SJSA1 (cell line): ENCODE data around the gene ATP1B1. TPM values are rescaled to one million over a fixed set of nuclear protein-coding genes. Genes with fewer than 3 reads are reported as not detected.
"Not testable (repeated sequence)": the region's sequence is repeated elsewhere in the genome, so short reads cannot be mapped to it uniquely, and the experiment has no call there.

Experiments used
- DNase-seq, 2 experiments: peaks; one replicate each; pipeline ENCODE4 v3.0.0-alpha.2; 2015 to 2020; ENCODE audit warnings: low spot score in 2 of 2, low read depth in 1 of 2
- H3K27ac ChIP-seq: fragments of 250-450 bp; sonication (Bioruptor Pico); 2 replicates; pipeline ENCODE4 v1.5.1; 2020; ENCODE audit warnings: mild to moderate bottlenecking, moderate library complexity
- H3K27me3 ChIP-seq: fragments of 250-450 bp; sonication (Bioruptor Pico); replicated peaks from 2 replicates; pipeline ENCODE4 v1.5.1; 2020; ENCODE audit warnings: mild to moderate bottlenecking, moderate library complexity
- H3K36me3 ChIP-seq: fragments of 250-450 bp; sonication (Bioruptor Pico); 2 replicates; pipeline ENCODE4 v1.5.1; 2020; ENCODE audit warnings: mild to moderate bottlenecking
- H3K4me1 ChIP-seq: fragments of 250-450 bp; sonication (Bioruptor Pico); replicated peaks from 2 replicates; pipeline ENCODE4 v1.6.1; 2021; ENCODE audit warnings: mild to moderate bottlenecking
- H3K4me3 ChIP-seq: fragments of 250-450 bp; sonication (Bioruptor Pico); 2 replicates; pipeline ENCODE4 v1.5.1; 2020; ENCODE audit warnings: mild to moderate bottlenecking
- H3K9me3 ChIP-seq: fragments of 250-450 bp; sonication (Bioruptor Pico); replicated peaks from 2 replicates; pipeline ENCODE4 v1.5.1; 2020; ENCODE audit warnings: mild to moderate bottlenecking
- total RNA-seq: library from RNA; depleted of rRNA; stranded (reverse); fragments of >200 nt; shearing (Covaris generic); gene quantifications from 2 replicates; pipeline ENCODE4 v1.2.3, GENCODE V29; 2014

The ATP1B1 gene
- total RNA-seq, 1 experiment from 2014 or later: 23.0 TPM

DNA sequence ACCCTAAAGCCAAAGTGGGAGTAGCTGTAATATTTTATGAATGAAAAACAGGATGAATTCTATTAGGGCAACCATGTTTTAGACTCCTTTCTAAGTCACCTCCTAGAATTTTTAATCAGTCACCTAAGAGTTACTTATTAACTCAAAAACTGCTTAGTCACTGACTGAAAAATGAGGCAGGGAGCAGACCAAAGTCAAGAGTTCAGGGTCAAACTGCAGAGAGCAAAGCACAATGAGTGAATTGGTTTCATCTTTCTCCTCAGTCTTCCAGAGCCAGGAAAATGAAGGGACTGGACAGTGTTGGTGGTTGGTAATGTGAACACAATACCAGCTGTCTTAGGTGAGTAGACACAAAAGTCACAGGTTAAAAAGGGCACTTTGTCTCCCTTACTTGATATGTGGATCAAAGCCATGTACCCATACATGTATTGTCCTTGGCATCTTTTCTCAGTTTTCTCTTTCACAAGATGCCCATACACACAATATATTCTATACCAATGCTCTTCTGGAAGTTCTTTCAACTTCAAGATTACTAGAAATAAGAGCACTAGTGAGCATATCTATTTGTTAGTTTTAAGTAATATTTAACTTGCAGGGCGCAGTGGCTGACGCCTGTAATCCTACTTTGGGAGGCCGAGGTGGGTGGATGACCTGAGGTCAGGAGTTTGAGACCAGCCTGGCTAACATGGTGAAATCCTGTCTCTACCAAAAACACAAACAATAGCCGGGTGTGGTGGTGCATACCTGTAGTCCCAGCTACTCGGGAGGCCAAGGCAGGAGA is 42.2 kb downstream of the ATP1B1 start:
- no peak overlapping the region for H3K4me3 ChIP-seq
- no peak overlapping the region for H3K27ac ChIP-seq
- no peaks in the 10 kb centered on the region for H3K9me3 ChIP-seq
- H3K27me3 ChIP-seq: no peaks in the 10 kb centered on the region
- no peak for DNase-seq
- H3K36me3 ChIP-seq: no peaks in the 10 kb centered on the region
- H3K4me1 ChIP-seq: no peaks in the 10 kb centered on the region

DNA sequence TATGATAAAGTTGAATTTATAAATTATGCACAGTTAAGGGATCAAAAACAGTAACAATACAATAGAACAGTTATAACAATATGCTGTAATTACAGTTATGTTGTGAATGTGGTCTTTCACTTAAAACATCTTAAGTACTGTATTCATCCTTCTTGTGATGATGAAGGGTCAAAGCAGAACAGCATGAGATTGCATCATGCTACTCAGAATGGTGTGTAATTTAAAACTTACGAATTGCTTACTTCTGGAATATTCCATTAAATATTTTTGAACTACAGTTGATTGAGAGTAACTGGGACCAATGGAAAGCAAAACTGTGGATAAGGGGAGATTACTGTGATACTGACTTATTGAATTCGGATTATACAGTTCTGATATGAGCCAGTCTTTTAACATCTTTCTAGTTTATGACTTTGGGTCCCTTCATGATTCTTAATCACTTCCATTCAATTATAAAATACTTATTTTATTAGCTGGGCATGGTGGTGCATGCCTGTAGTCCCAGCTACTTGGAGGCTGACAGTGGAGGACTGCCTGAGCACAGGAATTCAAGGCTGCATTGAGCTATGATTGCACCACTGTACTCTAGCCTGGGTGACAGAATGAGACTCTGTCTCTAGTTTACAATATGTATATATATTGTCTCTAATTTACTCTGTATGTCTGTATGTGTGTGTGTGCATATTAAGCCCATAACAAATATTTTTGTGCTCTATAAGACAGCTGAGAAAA is 43.2 kb downstream of the ATP1B1 start:
- Histone ChIP-seq H3K27me3 (no peaks in the 10 kb centered on the region), H3K27ac (no peak overlapping the region), H3K36me3 (no peaks in the 10 kb centered on the region), H3K9me3 (no peaks in the 10 kb centered on the region), H3K4me3 (no peak overlapping the region), H3K4me1 (no peaks in the 10 kb centered on the region)
- DNase-seq: no peak

DNA sequence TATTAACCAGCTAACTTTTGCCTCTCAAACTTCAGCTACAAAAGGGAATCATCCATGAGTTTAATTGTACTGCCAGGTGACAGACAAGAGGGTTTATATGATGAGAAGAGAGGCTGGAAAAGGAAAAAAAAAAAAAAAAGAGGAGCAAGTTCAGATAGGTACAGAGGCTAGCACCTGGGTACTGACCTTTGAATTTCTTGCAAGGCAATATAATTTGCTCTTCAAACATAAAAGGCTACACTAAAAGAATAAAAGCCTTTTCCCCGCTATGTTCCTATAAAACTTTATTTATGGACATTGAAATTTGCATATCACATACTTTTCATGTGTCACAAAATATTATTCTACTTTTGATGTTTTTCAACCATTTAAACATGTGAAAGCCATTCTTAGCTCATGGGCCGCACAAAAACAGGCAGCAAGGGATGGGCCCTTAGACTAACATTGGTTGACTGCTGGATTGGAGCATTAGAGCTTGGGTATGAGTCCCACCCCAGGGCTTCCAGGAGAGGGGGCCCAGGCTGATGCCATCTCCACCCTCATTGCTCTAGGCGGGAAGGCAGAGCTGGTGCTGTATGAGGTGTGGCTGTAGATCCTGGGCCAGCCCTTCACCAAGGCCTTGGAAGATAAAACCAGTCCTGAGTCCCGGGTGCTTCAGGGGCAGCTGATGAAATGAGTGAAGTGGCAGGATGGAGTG is 44.3 kb downstream of the ATP1B1 start:
- H3K27ac ChIP-seq: no peak overlapping the region
- no peaks in the 10 kb centered on the region for H3K4me1 ChIP-seq
- H3K27me3 ChIP-seq: no peaks in the 10 kb centered on the region
- no peak for DNase-seq
- no peak overlapping the region for H3K4me3 ChIP-seq
- no peaks in the 10 kb centered on the region for H3K9me3 ChIP-seq
- H3K36me3 ChIP-seq: no peaks in the 10 kb centered on the region

DNA sequence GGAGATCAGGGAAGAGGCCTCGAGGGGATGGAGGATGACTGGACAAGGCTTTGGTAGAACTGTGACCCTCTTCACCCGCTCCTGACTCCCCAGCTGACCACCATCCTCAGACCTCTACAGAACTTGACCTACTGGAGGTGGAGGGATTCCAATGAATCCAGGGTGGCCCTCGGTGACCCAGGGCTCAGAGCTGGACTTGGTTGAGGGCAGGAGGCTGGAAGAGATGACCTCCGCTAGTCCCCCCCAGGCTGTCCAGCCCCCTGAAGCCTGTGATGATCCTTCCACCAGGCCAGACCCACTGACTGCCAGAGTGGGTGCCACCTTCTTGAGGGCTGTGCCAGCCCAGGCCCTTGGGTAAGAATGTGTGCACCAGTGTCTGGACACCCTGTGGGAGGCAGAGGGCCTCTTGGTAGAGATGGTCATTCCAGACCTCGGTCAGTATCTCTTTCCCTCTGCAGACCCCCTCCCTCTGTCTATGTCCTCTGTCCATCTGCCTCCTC is 44.9 kb downstream of the ATP1B1 start:
- H3K4me1 ChIP-seq: no peaks in the 10 kb centered on the region
- H3K9me3 ChIP-seq: no peaks in the 10 kb centered on the region
- H3K27ac ChIP-seq: no peak overlapping the region
- H3K36me3 ChIP-seq: no peaks in the 10 kb centered on the region
- H3K4me3 ChIP-seq: no peak overlapping the region
- H3K27me3 ChIP-seq: no peaks in the 10 kb centered on the region
- DNase-seq: no peak

DNA sequence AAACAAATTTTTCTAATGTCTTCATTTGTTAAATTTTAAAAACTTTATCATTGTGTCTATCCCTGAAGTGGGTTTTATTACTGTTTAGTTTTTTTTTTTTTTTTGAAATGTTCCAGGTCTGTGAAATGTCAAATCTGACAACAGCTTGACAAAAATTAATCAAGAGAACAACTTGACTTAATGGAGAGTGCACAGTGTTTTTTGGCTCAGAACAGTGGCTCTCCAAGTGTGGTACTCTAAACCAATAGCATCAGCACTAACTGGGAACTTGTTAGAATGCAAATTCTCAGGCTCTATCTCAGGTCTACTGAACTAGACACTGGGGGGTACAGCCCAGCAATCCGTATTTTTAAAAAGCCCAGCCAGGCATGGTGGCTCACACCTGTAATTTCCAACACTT is 49.2 kb downstream of the ATP1B1 start:
- H3K27ac ChIP-seq: no peak overlapping the region
- H3K9me3 ChIP-seq: no peaks in the 10 kb centered on the region
- H3K4me3 ChIP-seq: no peak overlapping the region
- no peak for DNase-seq
- no peaks in the 10 kb centered on the region for H3K36me3 ChIP-seq
- no peaks in the 10 kb centered on the region for H3K27me3 ChIP-seq
- no peaks in the 10 kb centered on the region for H3K4me1 ChIP-seq

DNA sequence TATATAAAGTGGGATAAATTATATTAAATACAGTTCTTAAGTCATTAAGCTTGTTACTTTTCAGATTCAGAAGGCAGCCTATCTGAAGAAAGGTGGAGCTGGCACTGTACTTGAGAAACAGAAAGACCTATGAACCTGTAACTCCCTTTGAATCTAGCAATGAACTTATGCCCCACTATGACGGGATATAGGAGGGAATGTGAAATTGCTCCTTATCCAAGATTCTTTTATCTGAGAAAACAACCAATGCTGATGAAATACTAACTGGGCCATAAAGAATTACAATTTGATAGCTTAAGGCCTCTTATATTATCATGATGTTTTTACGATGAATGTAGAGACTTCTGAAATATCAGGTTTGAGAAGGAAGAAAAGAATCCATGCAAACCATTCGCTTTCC is 50.1 kb downstream of the ATP1B1 start:
- no peaks in the 10 kb centered on the region for H3K9me3 ChIP-seq
- DNase-seq: no peak
- H3K4me3 ChIP-seq: no peak overlapping the region
- no peaks in the 10 kb centered on the region for H3K36me3 ChIP-seq
- 0 out of 2 replicates have a peak, but pooled peaks cover 5% of the 10 kb centered on the region for H3K4me1 ChIP-seq
- no peaks in the 10 kb centered on the region for H3K27me3 ChIP-seq
- no peak overlapping the region for H3K27ac ChIP-seq

DNA sequence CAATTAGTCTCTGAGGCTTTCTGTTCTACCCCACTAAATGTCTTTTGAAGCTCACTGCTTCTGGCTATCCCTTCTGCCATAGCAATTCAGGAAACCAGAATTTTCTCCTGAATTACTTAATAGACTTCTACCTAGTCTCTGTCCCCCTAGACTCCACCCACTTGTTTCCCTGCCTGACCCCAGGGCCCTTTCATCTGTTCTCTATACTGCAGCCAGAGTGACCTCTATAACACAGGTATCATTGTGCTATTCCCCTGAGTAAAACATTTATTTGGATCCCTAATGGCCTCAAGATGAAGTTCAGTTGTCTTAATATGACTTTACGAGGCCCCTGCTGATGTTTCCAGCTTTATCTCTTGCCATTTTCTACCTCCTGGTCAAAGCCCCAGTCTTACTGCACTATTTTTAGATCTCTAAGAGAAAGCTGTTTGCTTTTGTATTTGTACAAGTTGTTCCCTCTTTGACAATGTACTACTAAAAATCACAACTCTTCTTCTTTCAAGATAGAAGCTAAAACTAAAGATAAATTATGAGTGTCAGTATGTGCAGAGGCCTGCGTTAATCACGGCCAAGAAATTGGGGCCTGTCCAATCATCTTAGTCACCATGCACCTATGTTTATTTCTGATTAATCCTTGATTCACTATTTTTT is 54.5 kb downstream of the ATP1B1 start:
- Histone ChIP-seq H3K36me3 (no peaks in the 10 kb centered on the region), H3K27ac (no peak overlapping the region), H3K4me1 (peaks cover 11% of the 10 kb centered on the region), H3K9me3 (no peaks in the 10 kb centered on the region), H3K4me3 (no peak overlapping the region), H3K27me3 (no peaks in the 10 kb centered on the region)
- no peak for DNase-seq

DNA sequence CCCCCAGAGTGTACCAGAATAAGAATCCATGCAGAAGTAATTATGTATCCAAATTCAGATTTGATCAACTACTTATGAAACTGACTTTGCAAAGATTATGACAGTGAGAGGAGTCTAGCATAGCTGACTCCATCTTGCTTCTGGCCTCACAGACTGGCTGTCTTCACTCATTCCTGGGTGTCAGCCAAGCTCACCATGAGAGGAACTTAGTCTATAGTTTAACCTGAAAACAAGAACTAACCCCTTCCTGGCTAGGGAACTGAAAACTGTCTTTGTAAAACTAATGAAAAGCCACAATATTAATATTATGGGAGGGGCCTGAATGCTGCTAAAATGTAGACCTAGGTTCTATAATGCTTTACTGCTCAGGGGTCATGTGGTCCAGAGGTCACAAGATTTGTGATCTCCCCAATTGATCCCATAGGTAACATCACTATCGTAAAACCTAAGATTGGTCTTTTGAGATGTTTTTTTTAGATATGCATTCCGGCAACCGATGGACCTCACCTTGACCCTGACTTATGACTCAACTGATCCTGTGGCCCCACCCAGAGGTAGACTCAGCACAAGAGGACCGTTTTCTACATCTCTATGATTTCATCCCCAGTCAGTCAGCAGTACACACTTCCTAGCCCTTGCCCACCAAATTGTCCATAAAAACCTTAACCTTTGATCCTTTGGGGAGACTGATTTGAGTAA is 55.2 kb downstream of the ATP1B1 start:
- no peaks in the 10 kb centered on the region for H3K27me3 ChIP-seq
- no peak overlapping the region for H3K27ac ChIP-seq
- H3K4me3 ChIP-seq: no peak overlapping the region
- no peaks in the 10 kb centered on the region for H3K9me3 ChIP-seq
- DNase-seq: no peak
- H3K36me3 ChIP-seq: no peaks in the 10 kb centered on the region
- peaks cover 11% of the 10 kb centered on the region for H3K4me1 ChIP-seq

DNA sequence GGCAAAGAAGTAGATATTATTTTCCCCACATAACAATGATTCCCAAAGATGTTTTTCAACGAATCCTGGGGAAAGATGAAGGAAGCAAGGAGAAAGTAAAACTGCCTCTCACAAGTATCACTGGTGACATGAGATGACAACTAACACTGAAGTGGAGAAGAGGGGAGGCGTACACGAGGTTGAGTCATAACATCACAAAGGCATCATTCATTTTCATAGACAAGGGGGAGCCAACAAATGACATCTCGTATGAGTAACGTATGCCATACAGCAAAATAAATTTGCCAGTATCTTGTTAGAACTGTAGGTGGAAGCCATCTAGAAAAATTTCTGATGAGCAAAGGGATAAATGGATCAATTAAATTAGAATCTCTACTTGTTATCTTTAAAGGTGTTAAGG is 56.6 kb downstream of the ATP1B1 start:
- Histone ChIP-seq H3K4me3 (no peak overlapping the region), H3K27me3 (no peaks in the 10 kb centered on the region), H3K27ac (no peak overlapping the region), H3K4me1 (peaks cover 11% of the 10 kb centered on the region), H3K9me3 (no peaks in the 10 kb centered on the region), H3K36me3 (no peaks in the 10 kb centered on the region)
- DNase-seq: peak in 1 of 2 experiments; percentile 20

DNA sequence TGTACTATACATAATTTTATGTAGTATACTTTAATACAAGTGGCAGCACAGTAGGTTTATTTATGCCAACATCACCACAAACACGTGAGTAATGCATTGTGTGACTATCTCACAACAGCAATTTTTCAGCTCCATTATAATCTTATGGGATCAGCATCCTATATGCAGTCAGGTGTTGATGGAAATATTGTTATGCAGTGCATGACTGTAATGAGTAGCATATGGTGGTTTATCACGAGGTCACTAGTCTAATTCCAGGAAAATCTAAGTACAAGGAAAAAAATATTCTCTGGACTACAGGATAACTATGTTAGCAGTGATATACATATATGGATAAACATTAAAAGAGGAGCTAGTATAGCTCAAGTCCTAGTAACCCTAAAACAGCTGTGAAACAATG is 69.0 kb downstream of the ATP1B1 start:
- no peak for DNase-seq
- no peaks in the 10 kb centered on the region for H3K36me3 ChIP-seq
- H3K27ac ChIP-seq: no peak overlapping the region
- H3K4me3 ChIP-seq: no peak overlapping the region
- no peaks in the 10 kb centered on the region for H3K9me3 ChIP-seq
- no peaks in the 10 kb centered on the region for H3K27me3 ChIP-seq
- no peaks in the 10 kb centered on the region for H3K4me1 ChIP-seq

DNA sequence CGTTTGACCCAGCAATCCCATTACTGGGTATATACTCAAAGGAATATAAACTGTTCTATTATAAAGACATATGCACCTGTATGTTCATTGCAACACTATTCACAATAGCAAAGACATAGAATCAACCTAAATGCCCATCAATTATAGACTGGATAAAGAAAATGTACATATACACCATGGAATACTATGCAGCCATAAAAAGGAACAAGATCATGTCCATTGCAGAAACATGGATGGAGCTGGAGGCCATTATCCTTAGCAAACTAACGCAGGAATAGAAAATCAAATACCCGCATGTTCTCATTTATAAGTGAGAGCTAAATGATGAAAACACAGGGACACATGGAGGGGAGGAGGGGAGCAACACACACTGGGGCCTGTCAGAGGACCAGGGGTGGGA is 72.9 kb downstream of the ATP1B1 start:
- not testable (repeated sequence) for DNase-seq, H3K36me3 ChIP-seq, H3K27ac ChIP-seq, H3K27me3 ChIP-seq, H3K4me1 ChIP-seq, H3K9me3 ChIP-seq, H3K4me3 ChIP-seq

DNA sequence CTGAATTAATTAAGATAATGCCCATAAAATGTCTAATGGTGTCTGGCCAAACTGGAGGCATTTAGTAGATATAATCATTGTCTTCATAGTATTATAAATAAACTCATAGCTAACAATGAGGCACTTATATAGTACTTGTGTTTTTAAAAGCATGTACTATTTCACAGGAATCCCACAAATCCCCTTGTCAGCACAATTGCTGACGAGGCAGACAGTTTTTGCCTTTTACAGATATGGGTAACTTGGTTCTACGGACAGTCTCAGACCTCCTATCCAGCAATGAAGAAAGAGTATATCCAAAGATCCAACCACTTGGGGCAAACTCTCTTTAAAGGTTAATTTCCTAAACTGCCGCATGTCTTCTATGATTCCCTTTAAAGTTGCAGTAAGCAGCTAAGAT is 73.7 kb downstream of the ATP1B1 start:
- H3K27me3 ChIP-seq: no peaks in the 10 kb centered on the region
- H3K4me1 ChIP-seq: no peaks in the 10 kb centered on the region
- no peak for DNase-seq
- H3K36me3 ChIP-seq: no peaks in the 10 kb centered on the region
- H3K9me3 ChIP-seq: no peaks in the 10 kb centered on the region
- no peak overlapping the region for H3K27ac ChIP-seq
- no peak overlapping the region for H3K4me3 ChIP-seq
